ENCODE data around the gene SLC38A2. TPM values are rescaled to one million over a fixed set of nuclear protein-coding genes. Genes with fewer than 3 reads are reported as not detected.
A peak's percentile ranks its signal among the peaks of the same experiment; 100 is the strongest.

SLC38A2 gene
- 100 to 1,000 TPM; 334 to 384 TPM for total RNA-seq

GRCh38 chr12:46372544-46373300 lies at the start of gene SLC38A2:
Gene SLC38A2 (minus strand): TSS chr12:46372773. CDS start chr12:46371293, 1,480 bp downstream.
- H3K4me1 ChIP-seq (ENCODE audit: control insufficient read depth in 1 of 2, low read depth in 2 of 2), result peaks cover 26 to 36% of the 10 kb centered on the region in 2 donors
- peak within 1 kb of the TSS; percentile 96 to 99 for H3K27ac ChIP-seq
- H3K36me3 ChIP-seq, result peaks cover 25% of the 10 kb centered on the region
- ATAC-seq (ENCODE audit: insufficient number of reproducible peaks, low FRiP score, low read depth) (peak; percentile 90), DNase-seq (ENCODE audit: low spot score) (peak; percentile 88)
- no peak for TF ChIP-seq CTCF (IDR thresholded peaks at IDR 0.05)
- H3K4me3 ChIP-seq, result peak within 1 kb of the TSS; percentile 95
- H3K9me3 ChIP-seq, result no peaks in the 10 kb centered on the region
- no peaks in the 10 kb centered on the region for H3K27me3 ChIP-seq (replicated peaks; ENCODE audit: insufficient read depth)

GRCh38 chr12:46419675-46420074 lies 47.1 kb upstream of the SLC38A2 start:
- no peak overlapping the region for H3K27ac ChIP-seq
- no peak overlapping the region for H3K4me3 ChIP-seq
- peaks cover 10 to 16% of the 10 kb centered on the region in 2 donors for H3K4me1 ChIP-seq (ENCODE audit: control insufficient read depth in 1 of 2, low read depth in 2 of 2)
- H3K36me3 ChIP-seq, result no peaks in the 10 kb centered on the region
- no peak for DNase-seq (ENCODE audit: low spot score)
- TF ChIP-seq CTCF (IDR thresholded peaks at IDR 0.05), result no peak
- no peak for ATAC-seq (ENCODE audit: insufficient number of reproducible peaks, low FRiP score, low read depth)
- H3K9me3 ChIP-seq, result no peaks in the 10 kb centered on the region
- no peaks in the 10 kb centered on the region for H3K27me3 ChIP-seq (replicated peaks; ENCODE audit: insufficient read depth)

DNA sequence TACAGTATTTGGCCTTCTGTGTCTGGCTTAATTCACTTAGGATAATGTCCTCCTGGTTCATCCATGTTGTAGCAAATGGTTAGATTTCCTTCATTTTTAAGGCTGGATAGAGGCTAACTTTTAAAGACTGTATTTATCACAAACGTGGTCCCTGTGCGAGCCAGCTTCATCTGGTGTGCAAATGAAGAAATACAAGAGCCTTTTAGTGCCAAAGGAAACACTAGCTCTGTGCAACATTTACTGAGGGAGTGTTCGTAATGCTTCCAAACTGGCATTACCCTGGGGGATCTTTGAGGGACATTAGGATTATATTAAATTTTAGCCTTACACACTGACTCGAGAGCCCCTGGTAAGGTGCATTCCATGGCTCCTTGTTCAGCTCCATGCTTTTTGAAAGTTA lies 43.0 kb upstream of the SLC38A2 start:
- no peak for DNase-seq (ENCODE audit: low spot score)
- peak overlapping the region; percentile 18 for H3K4me3 ChIP-seq

GRCh38 chr12:46414591-46415268 lies 42.2 kb upstream of the SLC38A2 start:
- ATAC-seq (ENCODE audit: insufficient number of reproducible peaks, low FRiP score, low read depth) (no peak), DNase-seq (ENCODE audit: low spot score) (no peak)
- H3K4me1 ChIP-seq (ENCODE audit: control insufficient read depth in 1 of 2, low read depth in 2 of 2), result peaks cover 23 to 32% of the 10 kb centered on the region in 2 donors
- no peaks in the 10 kb centered on the region for H3K36me3 ChIP-seq
- H3K27ac ChIP-seq, result no peak overlapping the region
- no peaks in the 10 kb centered on the region for H3K27me3 ChIP-seq (replicated peaks; ENCODE audit: insufficient read depth)
- no peak for TF ChIP-seq CTCF (IDR thresholded peaks at IDR 0.05)
- H3K4me3 ChIP-seq, result no peak overlapping the region
- H3K9me3 ChIP-seq, result no peaks in the 10 kb centered on the region

More for the DNA sequence above, 43.0 kb upstream of the SLC38A2 start:
- no peaks in the 10 kb centered on the region for H3K36me3 ChIP-seq
- H3K27me3 ChIP-seq (replicated peaks; ENCODE audit: insufficient read depth), result no peaks in the 10 kb centered on the region
- peak overlapping the region in 1 of 2 donors; percentile 44 for H3K27ac ChIP-seq
- no peak for TF ChIP-seq CTCF (IDR thresholded peaks at IDR 0.05)
- ATAC-seq (ENCODE audit: insufficient number of reproducible peaks, low FRiP score, low read depth), result peak; percentile 50
- peaks cover 21 to 24% of the 10 kb centered on the region in 2 donors for H3K4me1 ChIP-seq (ENCODE audit: control insufficient read depth in 1 of 2, low read depth in 2 of 2)
- no peaks in the 10 kb centered on the region for H3K9me3 ChIP-seq

DNA sequence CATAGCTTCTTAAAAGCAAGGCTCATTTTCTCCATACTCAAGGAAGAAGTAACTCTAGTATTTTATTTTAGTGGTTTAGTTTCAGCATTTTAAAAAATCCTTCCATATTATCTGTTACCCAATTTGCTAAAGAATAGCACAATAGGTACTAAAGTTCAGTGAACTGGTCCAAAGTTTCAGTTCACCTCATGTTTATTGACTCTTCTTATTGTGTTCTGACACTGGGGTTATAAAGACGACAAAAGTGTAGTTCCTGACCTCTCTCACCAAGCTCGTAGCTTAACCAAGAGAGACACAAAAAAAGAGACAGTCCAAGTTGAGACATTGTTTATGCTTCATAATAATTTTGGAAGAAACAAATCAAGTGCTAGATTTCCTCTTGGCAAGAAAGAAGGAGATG lies 40.8 kb upstream of the SLC38A2 start:
- TF ChIP-seq CTCF (IDR thresholded peaks at IDR 0.05), result no peak
- H3K4me1 ChIP-seq (ENCODE audit: control insufficient read depth in 1 of 2, low read depth in 2 of 2), result peaks cover 29 to 46% of the 10 kb centered on the region in 2 donors
- no peak for ATAC-seq (ENCODE audit: insufficient number of reproducible peaks, low FRiP score, low read depth)
- no peaks in the 10 kb centered on the region for H3K27me3 ChIP-seq (replicated peaks; ENCODE audit: insufficient read depth)
- no peak overlapping the region for H3K4me3 ChIP-seq
- H3K9me3 ChIP-seq, result no peaks in the 10 kb centered on the region
- no peaks in the 10 kb centered on the region for H3K36me3 ChIP-seq
- no peak for DNase-seq (ENCODE audit: low spot score)
- H3K27ac ChIP-seq, result no peak overlapping the region

All from thoracic aorta (tissue), 2 donors.